HG02884 (cell line): ENCODE data around the gene ZCCHC14.

ENCODE experiments used
- ATAC-seq: cut with Tn5 transposase; IDR thresholded peaks from one replicate; pipeline ENCODE4 v1.9.1; 2021; ENCODE audit warnings: mild to moderate bottlenecking, moderate library complexity; ENCODE audit not compliant: unreplicated experiment

The ZCCHC14 gene

DNA sequence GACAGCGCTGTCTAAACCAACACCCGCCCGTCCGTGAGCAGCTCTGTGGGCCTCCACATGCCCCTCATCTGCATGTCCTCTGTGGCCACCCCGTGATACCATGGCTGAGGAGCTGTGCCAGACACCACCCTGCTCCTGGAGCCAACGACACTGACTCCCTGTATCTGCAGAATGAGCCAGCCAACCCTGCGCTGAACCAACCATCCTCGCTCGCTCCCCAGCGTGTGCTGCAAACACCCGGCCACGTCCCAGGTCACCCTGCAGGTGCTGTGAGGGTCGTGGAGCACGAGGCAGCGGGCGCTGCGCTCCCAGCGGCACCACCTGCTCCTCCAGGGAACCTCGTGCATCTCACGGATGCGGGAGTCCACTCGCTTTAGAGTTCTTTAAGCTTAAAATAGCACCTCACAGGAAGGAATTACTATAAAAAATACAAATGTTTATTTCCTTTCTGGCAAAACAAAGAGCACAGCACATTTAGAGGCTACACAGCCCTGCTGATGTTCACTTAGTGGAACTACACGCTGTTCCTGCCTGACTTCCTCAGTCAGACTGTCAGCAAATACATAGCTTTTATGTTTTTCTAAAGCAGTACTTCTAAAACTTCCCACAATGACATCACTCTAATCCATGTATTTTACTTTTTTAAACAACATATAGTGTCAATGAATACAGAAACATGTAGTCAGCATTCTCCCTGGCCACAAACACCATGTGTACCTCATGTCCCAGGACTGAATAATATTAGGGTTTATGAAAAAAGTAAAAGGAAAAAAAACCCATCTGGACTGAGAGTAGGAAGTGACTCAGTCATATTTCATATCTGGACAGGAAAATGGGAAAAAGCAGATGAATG lies 57.2 kb downstream of the ZCCHC14 start:
- ATAC-seq, result no peak

DNA sequence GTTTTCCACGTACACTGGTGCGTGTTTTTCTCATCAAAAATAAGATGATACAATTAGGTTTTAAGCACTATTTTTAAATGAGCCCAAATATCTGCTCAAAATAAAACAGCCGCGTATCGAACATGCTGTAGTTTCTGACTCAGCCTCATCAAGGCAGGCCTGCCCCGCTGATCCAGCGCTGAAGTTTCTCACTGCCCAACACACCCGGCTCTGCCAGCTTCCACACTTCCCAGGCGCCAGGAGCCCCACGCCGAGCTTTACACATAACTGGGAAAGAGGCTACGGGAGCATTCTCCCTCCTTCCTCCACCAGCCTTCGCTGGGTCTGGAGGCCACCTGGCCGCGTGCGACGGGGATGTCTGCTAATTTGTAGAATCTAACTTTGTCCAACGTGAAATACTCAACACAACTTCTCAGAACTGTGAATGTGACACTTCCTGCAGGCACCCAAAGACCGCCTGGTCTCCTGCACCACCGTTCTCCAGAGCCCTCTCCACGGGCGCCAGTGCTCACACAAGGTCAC lies 58.6 kb downstream of the ZCCHC14 start:
- no peak for ATAC-seq

DNA sequence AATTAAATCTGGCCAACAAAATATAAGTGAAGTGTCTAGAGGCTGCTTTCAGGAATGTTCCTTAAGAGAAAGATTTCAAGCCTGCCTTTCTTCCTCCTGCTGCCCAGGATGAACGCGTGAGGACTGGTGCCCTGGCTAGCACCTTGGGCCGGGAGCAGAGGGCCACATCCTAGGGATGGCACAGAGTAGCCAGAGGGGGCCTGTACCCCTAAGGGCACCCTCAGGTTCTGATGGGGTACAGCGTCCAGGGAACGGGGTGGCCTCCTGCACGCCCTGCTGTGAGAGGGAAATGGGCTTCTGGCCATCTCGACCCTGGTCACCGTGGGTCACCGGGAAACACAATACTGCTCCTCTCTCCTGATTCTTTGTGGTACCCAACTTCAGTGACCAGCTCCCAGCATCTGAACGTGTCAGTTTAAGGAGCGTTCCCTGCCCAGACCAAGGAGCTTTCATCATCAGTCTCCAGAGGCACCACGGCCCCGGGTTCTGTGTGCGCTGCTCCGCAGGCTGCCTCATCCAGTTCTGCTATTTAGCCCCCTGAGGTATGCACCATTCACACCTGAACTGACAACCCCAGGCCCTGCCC lies 60.4 kb downstream of the ZCCHC14 start:
- ATAC-seq, result no peak

DNA sequence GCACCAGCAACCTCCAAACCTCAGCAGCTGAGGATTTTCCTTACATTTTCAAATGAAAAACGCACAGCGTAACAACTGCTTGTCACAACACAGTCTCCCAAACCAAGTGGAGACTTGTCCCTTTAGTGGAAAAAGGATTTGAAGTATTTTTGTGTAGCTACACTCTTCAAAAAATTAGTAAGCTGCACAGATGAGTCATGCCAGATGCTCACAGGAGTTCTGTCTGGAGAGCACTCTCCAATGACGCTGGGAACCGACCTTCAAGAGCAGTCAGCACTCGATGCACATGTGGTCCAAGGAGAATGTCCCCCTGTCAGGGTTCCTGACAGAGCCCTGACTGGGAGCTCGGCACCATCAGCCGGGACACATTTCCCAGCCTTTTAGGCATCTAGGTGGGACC lies 60.9 kb downstream of the ZCCHC14 start:
- no peak for ATAC-seq

DNA sequence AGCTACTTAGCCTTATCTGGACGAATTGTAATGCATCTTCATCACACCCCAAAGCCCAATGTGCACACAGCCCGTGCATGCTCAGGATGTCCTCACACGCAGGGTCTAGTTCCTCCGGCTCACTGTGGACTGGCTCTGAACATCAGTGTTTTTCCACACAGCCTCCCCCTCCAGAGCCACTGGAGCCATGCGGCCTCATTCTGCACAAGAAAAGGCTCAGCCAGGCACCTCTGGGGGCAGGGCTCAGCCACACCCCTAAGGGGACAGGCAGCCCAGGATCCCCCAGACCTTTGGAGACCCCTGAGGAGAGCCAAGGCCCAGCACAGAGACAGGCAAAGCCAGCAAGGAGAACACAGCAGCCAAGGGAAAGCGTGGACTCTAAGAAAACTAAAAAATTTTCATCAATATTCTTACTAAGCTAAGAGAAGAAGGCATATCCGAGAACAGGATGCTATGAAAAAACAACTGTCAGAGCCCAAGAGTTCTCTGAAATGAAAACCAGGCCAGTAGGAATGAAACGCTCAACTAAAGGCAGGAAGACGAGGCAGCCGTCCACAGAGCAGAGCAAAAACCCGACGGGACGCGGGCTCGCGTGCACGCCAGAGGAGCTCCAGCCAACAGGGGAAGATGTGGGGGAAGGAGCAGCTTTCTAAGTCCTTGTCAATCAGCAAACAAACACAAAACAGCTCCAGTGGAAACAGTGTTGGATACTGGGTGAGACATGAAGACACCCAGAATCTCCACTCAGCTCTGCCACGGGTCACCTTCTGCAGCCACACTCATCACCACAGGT lies 66.2 kb downstream of the ZCCHC14 start:
- ATAC-seq, result no peak

DNA sequence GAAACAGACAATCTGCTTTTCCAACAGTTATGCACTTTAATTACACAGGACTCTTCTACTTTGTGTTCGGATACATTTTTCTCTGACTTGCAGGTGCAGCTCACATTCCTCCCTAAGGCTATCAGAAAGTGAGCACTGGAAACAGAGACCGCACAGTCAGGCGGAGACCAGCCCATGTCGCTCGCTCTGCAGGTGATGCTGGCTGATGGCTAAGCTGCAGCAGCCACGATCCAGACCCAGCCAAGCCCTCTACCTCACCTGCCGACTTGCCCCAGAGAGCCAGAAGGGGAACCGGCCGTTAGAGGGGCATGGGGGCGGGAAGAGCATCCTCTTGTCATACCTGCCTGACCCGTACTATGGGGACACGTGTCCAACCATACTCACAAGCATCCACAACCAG lies 66.9 kb downstream of the ZCCHC14 start:
- no peak for ATAC-seq

DNA sequence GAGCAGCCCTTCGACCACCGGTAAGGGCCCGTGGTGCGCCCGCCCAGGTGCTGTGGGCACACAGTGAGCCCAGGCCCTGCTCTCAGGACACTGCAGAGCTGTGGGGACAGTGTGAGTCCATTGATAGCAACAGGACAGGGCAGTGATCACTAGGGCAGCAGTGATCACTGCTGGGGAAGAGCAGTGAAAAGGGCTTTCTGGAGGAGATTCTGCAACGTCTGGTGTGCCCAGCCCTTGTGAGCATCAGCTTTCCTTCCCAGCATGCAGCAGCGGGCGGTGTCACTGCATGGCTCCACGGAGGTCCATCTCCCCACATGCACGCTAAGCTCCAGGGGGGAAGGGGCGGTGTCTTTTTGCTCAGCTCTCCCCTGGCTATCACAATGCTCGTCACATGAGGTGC lies 68.6 kb downstream of the ZCCHC14 start:
- ATAC-seq, result no peak

DNA sequence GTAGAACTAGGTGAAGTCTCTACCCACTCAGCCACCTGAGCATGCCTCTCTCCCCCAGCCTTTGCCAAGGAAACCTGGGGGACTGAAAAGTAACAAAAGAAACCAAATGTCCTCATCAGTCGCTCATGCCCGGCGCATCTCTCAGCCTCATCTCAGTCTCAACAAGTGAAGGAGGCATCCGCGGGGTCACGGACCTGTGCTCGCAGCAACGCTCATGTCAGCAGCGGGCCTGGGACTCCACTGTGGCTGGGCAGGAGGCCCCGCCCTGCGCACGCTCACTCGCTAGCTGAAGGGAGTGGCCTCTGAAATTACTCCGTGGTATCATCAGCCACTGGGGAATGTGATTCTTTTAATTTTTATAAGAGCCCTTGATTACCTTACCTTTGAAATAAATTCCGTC lies 69.4 kb downstream of the ZCCHC14 start:
- no peak for ATAC-seq

DNA sequence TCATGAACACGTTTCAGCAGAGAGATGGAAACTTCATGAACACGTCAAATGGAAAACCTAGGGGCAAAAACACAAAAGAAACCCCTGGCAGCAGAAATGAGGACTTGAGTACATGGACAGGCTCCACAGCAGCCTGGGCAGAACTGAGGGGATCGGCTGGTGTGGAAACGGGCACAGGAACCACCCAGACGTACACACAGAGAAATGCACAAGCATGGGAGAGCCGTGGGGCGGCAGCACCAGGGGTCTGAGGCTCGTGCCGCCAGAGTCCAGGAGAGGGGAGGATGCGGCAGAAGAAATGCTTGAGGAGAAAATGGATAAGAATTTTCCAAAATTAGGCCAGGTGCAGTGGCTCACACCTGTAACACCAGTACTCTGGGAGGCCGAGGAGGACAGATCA lies 70.7 kb downstream of the ZCCHC14 start:
- ATAC-seq, result no peak

DNA sequence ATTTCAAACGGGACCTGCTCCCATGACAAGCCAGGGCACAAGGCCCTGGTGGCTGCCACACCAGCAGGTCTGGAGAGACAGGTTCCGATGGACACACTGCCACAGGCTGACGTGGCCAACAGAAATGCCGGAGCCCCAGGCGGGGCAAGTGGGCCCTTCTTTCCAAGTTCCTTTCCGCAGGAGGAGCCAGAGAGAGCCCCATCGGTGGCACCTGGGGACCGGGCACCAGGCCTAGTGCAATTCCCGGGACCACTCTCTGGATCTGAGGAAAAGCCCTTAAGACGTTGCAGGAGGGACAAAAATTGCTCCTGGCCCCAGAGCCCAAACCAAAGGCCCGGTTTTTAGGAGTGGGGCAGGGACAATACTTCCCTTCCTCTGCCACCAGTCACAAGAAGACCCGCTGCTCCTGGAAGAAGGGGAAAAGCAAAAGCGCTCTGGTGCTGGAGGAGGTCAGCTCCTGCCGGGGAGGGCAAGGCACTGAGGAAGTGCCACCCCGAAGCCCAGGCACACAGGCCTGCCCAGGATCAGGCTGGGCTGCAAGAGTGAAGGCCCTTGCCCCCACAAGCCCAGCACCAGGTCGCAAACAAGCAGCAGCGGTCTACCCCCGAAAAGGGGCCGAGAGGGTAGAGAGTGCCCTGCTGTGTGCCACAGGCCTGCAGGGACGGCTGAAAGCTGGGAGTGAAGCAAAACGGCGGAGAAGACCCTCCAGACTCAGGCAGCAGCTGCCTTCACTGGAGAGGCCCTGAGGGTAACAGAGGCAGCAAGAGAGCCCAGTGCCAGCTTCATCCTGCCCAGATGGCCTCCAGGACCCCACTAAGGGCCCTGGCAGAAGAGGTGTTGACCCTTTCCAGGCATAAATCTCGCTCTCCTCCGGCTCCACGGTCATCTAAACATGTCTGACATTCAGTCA lies 71.6 kb downstream of the ZCCHC14 start:
- ATAC-seq, result no peak

DNA sequence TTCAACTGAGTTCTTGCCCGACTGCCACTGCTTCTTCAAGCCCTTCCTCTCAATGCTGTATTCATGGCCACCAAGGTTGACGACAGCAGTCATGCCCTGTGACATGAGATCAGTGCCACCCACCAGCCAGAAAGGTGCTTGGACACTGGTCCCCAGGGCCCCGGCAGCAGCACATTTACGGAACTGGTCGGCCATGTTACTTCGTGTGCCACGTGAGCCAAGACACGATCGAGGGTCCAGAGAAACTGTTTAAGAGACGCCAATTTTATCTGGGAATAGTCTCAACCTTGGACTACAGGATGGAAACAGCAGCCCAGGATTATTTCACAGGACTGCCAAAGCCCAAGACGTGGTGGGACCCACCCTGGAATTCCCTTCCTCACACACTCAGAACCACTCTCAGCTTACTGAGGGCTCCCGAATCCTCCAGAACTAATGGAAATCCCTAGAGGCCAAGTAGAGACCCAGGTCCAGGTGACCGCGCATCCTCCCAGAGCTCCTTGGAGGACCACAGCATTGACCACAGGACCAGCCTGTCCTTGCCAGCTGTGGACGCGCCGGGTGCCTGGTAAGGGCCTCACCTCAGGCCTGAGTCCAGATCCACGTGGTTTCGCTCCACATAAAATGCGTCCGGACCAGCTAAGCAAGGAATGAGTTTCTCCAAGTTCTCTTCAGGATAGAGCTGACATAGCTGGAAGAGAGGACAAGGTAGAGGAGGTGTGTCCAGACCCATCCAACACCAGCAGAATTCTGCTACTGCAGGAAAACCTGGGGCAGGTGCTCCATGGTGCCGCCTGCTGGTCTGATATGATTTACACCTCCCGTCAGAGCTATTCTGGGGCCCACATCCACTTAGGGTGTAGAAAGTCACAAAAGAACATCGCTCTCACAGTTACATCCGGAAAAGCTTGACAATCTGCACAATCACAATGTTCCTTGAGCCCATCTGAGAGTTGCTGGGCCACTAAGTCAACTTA lies 72.5 kb downstream of the ZCCHC14 start:
- ATAC-seq, result no peak

DNA sequence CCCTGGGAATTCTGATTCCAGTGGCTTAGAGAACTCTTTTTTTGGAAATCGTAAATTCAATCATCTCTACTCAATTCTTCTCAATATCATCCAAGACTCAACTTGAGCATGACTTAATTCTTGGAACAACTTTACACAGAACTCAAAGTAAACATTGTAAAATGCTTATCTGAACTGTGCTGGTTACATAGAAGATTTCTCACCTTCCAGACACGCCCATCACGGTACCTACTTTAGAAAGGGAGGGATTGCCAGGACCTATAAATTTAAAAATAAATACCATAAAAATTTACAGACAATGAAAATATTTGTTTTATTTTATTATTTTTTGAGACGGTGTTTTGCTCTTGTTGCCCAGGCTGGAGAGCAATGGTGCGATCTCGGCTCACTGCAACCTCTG lies 74.2 kb downstream of the ZCCHC14 start:
- no peak for ATAC-seq

DNA sequence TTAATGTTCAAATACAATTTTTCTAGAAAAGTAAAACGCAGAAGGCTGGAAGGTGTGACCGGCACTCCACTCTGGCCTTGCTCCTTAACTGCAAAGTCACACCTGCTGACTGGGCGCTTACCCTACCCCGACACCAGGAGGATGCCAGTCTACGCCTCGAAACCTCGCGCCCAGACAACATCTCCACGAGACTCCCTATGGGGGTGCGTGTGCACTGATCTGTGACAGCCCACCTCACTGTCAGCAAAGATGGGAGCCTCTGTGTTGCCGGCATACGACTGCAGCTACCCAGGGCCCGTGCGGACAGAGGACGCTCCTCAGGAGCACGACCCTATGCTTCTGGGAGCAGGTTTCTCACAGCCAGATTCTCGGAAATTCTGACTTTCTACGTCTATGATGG lies 74.6 kb downstream of the ZCCHC14 start:
- ATAC-seq, result no peak

DNA sequence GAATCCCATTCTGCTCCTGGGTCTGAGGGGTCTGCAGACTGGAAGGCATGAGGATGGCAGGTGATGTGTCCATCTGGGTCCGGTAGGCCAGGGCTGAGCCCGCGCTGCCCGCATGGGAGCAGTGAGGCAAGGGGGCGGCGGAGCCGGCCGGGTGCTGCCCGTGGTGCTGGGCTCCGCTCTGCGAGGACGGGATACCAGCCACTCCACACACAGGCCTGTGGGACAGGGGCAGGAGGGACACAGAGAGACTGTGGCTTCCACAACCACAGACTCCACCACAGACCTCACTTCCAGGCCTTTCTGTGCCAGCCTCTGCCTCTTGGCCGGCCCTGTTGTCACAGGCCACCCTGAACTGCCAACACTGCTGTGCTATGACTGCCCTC lies 75.3 kb downstream of the ZCCHC14 start:
- no peak for ATAC-seq

DNA sequence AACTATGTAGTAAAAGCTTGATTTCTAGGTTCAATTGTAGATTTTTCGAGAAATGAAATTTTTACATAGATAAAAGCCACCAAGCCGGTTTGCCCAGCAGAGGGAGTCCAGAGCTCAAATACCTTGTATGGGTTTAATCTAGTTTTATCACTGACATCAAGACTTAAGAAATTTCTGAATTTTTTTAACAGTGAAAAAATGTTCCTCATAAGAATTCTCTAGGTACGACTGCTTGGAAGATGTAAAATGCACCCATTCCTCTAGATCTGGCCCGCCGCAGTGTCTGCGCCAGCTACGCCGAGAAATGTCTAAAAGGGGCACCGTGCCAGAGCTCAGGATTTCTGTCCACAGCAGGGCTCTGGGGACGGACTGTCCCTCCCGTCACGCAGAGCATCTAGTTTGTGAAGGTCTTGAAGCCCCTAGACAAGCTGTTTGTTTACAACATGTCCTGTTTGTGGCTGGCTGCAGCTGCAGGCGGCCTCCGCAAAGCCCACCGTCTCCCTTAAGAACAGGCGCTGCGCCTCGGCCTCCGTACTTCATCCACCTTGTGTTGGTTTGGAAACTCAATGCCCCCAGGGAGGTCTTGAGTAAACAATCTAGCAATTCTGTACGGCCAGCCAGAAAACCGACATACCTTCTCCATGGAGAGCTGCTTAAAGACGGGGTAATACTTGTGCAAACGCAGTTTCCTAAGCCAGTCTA lies 75.8 kb downstream of the ZCCHC14 start:
- ATAC-seq, result no peak

DNA sequence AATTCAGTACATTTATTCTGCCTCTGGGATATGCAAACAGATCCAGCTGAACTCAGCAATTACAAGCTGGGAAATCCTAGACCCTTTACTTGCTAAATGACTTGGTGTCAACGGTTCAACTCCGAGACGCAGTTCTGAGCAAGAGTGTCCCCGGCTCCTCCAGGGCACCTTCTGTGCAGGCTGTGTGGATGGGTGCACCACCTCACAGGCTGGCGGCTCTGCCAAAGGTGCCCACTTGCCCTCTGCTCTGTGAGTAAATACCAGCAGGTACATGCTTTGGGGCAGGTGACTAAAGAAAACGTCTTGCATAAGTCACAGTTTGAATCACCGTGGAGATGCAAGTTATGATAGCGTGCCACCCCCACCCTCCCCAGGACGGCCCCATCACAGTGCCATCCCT lies 77.4 kb downstream of the ZCCHC14 start:
- ATAC-seq, result no peak

DNA sequence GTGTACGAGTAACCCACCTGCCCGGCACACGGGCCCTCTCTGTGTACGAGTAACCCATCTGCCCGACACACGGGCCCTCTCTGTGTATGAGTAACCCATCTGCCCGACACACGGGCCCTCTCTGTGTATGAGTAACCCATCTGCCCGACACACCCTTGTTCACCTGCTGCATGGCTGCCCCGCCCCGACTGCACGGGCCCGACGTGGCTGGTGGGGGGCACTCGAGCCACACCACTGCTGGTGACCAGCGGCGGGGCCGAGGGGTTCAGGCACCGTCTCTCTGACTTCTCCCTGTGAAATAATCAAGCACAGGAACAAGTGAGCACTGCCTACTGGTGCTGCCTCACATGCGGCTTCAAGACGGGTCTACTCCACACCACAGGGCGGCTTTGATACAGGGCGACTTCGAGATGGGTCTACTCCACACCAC lies 78.6 kb downstream of the ZCCHC14 start:
- no peak for ATAC-seq

DNA sequence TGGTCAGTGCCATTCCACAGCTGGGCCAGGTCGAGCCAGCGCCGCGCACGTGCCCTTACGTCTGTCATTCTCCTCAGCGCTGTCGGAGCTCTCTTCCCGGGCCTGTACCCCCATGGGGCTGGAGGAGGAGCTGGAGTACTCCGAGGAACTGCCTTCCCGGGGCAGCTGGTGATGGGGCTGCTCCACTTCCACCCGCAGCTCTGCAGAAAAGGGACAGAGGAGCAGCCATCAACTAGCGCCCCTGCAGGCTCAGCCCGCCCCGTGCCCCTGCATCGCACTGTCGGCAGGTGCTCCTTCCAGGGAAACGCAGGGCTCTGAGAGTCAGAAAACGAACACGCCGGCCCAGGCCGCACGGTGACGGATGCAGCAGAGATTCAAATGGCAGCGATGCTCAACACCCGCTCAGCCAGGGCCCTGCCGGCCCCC lies 79.8 kb downstream of the ZCCHC14 start:
- no peak for ATAC-seq
